Endothelial cell of umbilical vein (primary cell): ENCODE measurements around the gene USP48. TPM values are rescaled to one million over a fixed set of nuclear protein-coding genes. Genes with fewer than 3 reads are reported as not detected.

Source experiments
- BruUV-seq: library from RNA; stranded (reverse); fragments of 400-500 nt; replicated peaks from 2 replicates; lab custom pipeline; 2021; lab: Mats Ljungman, UMichigan
- CTCF ChIA-PET: fragments of 300-600, 350-600 bp; sonication (Branson Sonifier 250); formaldehyde crosslinking; loops from one replicate; lab custom pipeline; 2021; ENCODE audit warnings: antibody characterized with exemption, inconsistent platforms; lab: Charles Lee
- POLR2A ChIA-PET: fragments of 300-600, 350-600 bp; sonication (Branson Sonifier 250); formaldehyde crosslinking; loops from one replicate; lab custom pipeline; 2021; ENCODE audit warnings: antibody characterized with exemption, inconsistent platforms; lab: Charles Lee
- DNase-seq: peaks from one replicate; pipeline ENCODE4 v3.0.0-alpha.2; 2011; ENCODE audit warnings: low read depth, low spot score
- FAIRE-seq: peaks from 2 replicates; lab custom pipeline; 2011; peaks lifted over from hg19 to GRCh38; lab: Jason Lieb, UNC
- H2AFZ ChIP-seq: 2 replicates; pipeline ENCODE4 v1.6.0; 2012; ENCODE audit warnings: low read depth, low read length, control low read depth, inconsistent platforms
- H3K27ac ChIP-seq: 2 replicates; pipeline ENCODE4 v1.5.1; 2011; ENCODE audit warnings: low read depth, mild to moderate bottlenecking, control low read depth, low read length, moderate library complexity; ENCODE audit not compliant: insufficient read depth
- H3K27me3 ChIP-seq, 2 experiments: 2 replicates each; pipeline versions ENCODE4 v1.6.0 to v1.6.1; 2011; ENCODE audit warnings: low read length in 2 of 2, mixed read lengths in 1 of 2; ENCODE audit not compliant: control insufficient read depth in 2 of 2, insufficient read depth in 2 of 2
- H3K36me3 ChIP-seq, 2 experiments: 2 replicates in 1 of 2; 3 replicates in 1 of 2; pipeline ENCODE4 v1.5.1; 2011; ENCODE audit warnings: low read length in 2 of 2, mild to moderate bottlenecking in 1 of 2, moderate library complexity in 1 of 2; ENCODE audit not compliant: control insufficient read depth in 2 of 2, insufficient read depth in 2 of 2; ENCODE audit errors: extremely low read depth in 1 of 2
- H3K4me1 ChIP-seq: 3 replicates; pipeline ENCODE4 v1.5.1; 2011; ENCODE audit warnings: mild to moderate bottlenecking, low read length; ENCODE audit not compliant: control insufficient read depth, insufficient read depth; ENCODE audit errors: extremely low read depth
- H3K4me2 ChIP-seq: 2 replicates; pipeline ENCODE4 v1.6.1; 2011; ENCODE audit warnings: low read length, control low read depth, mixed read lengths; ENCODE audit not compliant: insufficient read depth
- H3K4me3 ChIP-seq, 3 experiments: fragments of 200-600 bp in 1 of 3; sonication (generic), shearing (Covaris generic) in 1 of 3; replicated peaks in 1 of 3; 2 replicates each; pipeline ENCODE4 v1.5.1; 2011 to 2016; ENCODE audit warnings: control low read depth in 3 of 3, low read length in 3 of 3, mild to moderate bottlenecking in 2 of 3, inconsistent platforms in 1 of 3, low read depth in 1 of 3, moderate library complexity in 1 of 3; ENCODE audit not compliant: insufficient read depth in 1 of 3
- H3K79me2 ChIP-seq: 2 replicates; pipeline ENCODE4 v1.6.0; 2012; ENCODE audit warnings: low read length, inconsistent platforms; ENCODE audit not compliant: control insufficient read depth, insufficient read depth
- H3K9ac ChIP-seq: replicated peaks from 2 replicates; pipeline ENCODE3; 2011; ENCODE audit warnings: low read length, control low read depth; ENCODE audit not compliant: insufficient read depth; ENCODE audit errors: extremely low read depth
- H3K9me1 ChIP-seq: replicated peaks from 3 replicates; pipeline ENCODE4 v1.6.0; 2011; ENCODE audit warnings: mild to moderate bottlenecking, low read length; ENCODE audit not compliant: control insufficient read depth, insufficient read depth; ENCODE audit errors: extremely low read depth
- H3K9me3 ChIP-seq: replicated peaks from 2 replicates; pipeline ENCODE4 v1.5.1; 2012; ENCODE audit warnings: low read length, inconsistent platforms; ENCODE audit not compliant: control insufficient read depth, insufficient read depth
- H4K20me1 ChIP-seq: replicated peaks from 2 replicates; pipeline ENCODE3; 2011; ENCODE audit warnings: mild to moderate bottlenecking, low read length; ENCODE audit not compliant: control insufficient read depth, insufficient read depth; ENCODE audit errors: extremely low read depth
- EZH2 ChIP-seq: IDR thresholded peaks from 2 replicates; pipeline ENCODE4 v1.6.1; 2012; ENCODE audit warnings: borderline replicate concordance, low read depth, mild to moderate bottlenecking, moderate library complexity, low read length, inconsistent platforms; ENCODE audit not compliant: severe bottlenecking
- GATA2 ChIP-seq: IDR thresholded peaks from 2 replicates; pipeline ENCODE4 v1.7.0; 2011; ENCODE audit warnings: low read depth, mild to moderate bottlenecking, moderate library complexity, mixed read lengths, low read length; ENCODE audit not compliant: insufficient read length, insufficient read depth
- JUN ChIP-seq: IDR thresholded peaks from 2 replicates; pipeline ENCODE4 v1.6.1; 2011; ENCODE audit warnings: borderline replicate concordance, low read depth; ENCODE audit not compliant: insufficient read length, insufficient read depth
- MYC ChIP-seq: IDR thresholded peaks from one replicate; pipeline ENCODE4 v1.6.1; 2011; ENCODE audit warnings: mild to moderate bottlenecking, low read depth, low read length
- POLR2AphosphoS5 ChIP-seq: IDR thresholded peaks from 2 replicates; pipeline ENCODE4 v1.6.1; 2012; ENCODE audit warnings: low read depth, mild to moderate bottlenecking, control low read depth, low read length, moderate library complexity; ENCODE audit not compliant: insufficient read depth
- dilution Hi-C: fragments of 300-500 bp; cut with MboI; formaldehyde crosslinking; loops from one replicate; pipeline ENCODE4 v1.15.0; 2019; ENCODE audit warnings: low sequenced_read_pairs; ENCODE audit not compliant: extremely low pct_ligation_motif_present
- intact Hi-C: fragments of 100-400 bp; cut with micrococcal nuclease; formaldehyde crosslinking; loops from one replicate; pipeline ENCODE4 v1.10.0; 2022
- polyA plus RNA-seq, 4 experiments: library from polyadenylated mRNA; depleted of rRNA in 3 of 4; stranded (reverse) in 3 of 4; unstranded in 1 of 4; fragments of >200 nt; gene quantifications; 2 replicates each; pipeline versions ENCODE4 v1.2.1 to v1.2.3, GENCODE V29; 2011 to 2012; ENCODE audit warnings: missing spikeins in 1 of 4
- total RNA-seq: library from RNA; stranded (reverse); gene quantifications from 2 replicates; pipeline ENCODE4 v1.2.3, GENCODE V29; 2021
- TF ChIP-seq, protein P1 (sequence below), 2 donors: IDR thresholded peaks; 1 replicate in 1 of 2; 2 replicates in 1 of 2; pipeline ENCODE4 v1.5.1; 2011; ENCODE audit warnings: low read length in 2 of 2, mild to moderate bottlenecking in 2 of 2, moderate library complexity in 2 of 2, control low read depth in 1 of 2, inconsistent platforms in 1 of 2, low read depth in 1 of 2; ENCODE audit not compliant: insufficient read depth in 1 of 2; ENCODE audit errors: extremely low read depth in 1 of 2
- TF ChIP-seq, protein P2 (sequence below): IDR thresholded peaks from 2 replicates; pipeline ENCODE4 v1.6.1; 2011; ENCODE audit not compliant: insufficient read depth, insufficient read length

Gene USP48
- total and polyA plus RNA-seq, 2 donors (not counting 3 experiments of a cell fraction or from before 2014, with no cell fraction given): 27.2 to 149 TPM

DNA sequence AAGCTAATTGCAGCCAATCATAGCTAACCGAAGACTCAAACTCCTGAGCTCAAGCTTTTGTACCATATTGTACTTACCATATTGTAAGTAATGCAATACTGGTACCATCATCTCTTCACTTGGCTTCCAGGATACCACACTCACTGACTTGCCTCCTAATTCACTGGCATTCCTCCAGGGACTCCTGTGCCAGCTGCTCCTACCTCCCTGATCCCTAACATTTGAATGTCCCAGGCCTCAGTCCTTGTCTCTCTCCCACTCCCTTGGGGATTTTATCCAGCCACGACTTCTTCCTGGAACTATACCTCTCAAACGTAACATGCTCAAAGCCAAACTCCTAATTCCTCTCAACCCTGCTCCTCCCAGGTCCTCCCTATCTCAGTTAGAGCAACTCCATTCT lies 33.8 kb downstream of the USP48 start:
- intact Hi-C loops: no loop called here
- TF ChIP-seq JUN (no peak), POLR2AphosphoS5 (no peak), EZH2 (no peak), GATA2 (no peak), MYC (no peak)
- TF ChIP-seq, protein P1, sequence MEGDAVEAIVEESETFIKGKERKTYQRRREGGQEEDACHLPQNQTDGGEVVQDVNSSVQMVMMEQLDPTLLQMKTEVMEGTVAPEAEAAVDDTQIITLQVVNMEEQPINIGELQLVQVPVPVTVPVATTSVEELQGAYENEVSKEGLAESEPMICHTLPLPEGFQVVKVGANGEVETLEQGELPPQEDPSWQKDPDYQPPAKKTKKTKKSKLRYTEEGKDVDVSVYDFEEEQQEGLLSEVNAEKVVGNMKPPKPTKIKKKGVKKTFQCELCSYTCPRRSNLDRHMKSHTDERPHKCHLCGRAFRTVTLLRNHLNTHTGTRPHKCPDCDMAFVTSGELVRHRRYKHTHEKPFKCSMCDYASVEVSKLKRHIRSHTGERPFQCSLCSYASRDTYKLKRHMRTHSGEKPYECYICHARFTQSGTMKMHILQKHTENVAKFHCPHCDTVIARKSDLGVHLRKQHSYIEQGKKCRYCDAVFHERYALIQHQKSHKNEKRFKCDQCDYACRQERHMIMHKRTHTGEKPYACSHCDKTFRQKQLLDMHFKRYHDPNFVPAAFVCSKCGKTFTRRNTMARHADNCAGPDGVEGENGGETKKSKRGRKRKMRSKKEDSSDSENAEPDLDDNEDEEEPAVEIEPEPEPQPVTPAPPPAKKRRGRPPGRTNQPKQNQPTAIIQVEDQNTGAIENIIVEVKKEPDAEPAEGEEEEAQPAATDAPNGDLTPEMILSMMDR (IDR thresholded peaks at IDR 0.05; ENCODE audit: extremely low read depth in 1 of 2, insufficient read depth in 1 of 2, low read depth in 1 of 2, low read length in 2 of 2): no peak
- TF ChIP-seq, protein P2, sequence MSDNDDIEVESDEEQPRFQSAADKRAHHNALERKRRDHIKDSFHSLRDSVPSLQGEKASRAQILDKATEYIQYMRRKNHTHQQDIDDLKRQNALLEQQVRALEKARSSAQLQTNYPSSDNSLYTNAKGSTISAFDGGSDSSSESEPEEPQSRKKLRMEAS: no peak
- ChIA-PET POLR2A (no interaction called here), CTCF (interaction anchor here (1.0 to 2.0 kb wide), 3 partner anchors 14 to 44 kb away, joined by 3 to 5 read pairs (median 4); no protein-coding TSS in a partner anchor)
- H3K9me1 ChIP-seq: no peaks in the 10 kb centered on the region
- H3K4me3 ChIP-seq: no peak overlapping the region
- H2AFZ ChIP-seq: no peak overlapping the region
- dilution Hi-C loops: no loop called here
- BruUV-seq: no TSS peak
- no peak overlapping the region for H3K4me2 ChIP-seq
- H3K9me3 ChIP-seq: no peaks in the 10 kb centered on the region
- FAIRE-seq (no peak), DNase-seq (no peak)
- no peak overlapping the region for H3K9ac ChIP-seq
- H4K20me1 ChIP-seq: no peaks in the 10 kb centered on the region
- H3K4me1 ChIP-seq: no peaks in the 10 kb centered on the region
- H3K79me2 ChIP-seq: peaks cover 30% of the 10 kb centered on the region
- peaks cover 15 to 24% of the 10 kb centered on the region in 2 experiments for H3K36me3 ChIP-seq
- no peaks in the 10 kb centered on the region for H3K27me3 ChIP-seq
- H3K27ac ChIP-seq: no peak overlapping the region
